NCI-H345 treated with DMSO at 0.1 percent for 48 hours (cell line): Measurements from ENCODE around the gene CERS1.

Experiments used
- DNase-seq: peaks from one replicate; lab custom pipeline; 2025; ENCODE audit not compliant: unreplicated experiment; lab: John Stamatoyannopoulos, UW

Gene CERS1

DNA sequence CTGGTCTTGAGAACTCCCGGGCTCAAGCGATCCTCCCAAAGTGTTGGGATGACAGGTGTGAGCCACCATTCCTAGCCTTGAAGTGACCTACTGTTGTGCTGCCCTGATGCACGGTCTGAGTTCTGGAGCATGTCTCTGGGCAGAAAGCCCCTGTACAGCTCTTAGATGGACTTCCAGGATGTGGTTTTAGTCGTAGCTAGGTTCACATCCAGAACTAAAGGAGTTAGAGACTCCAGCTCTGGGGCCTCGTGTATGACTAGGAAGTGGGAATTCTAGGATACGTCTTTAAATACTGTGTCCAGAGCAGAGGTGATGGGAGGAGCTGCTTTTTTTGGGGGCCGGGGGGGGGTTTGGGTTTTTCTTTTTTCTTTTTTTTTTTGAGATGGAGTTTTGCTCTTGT, 52.0 kb downstream of the CERS1 start:
- DNase-seq: no peak

DNA sequence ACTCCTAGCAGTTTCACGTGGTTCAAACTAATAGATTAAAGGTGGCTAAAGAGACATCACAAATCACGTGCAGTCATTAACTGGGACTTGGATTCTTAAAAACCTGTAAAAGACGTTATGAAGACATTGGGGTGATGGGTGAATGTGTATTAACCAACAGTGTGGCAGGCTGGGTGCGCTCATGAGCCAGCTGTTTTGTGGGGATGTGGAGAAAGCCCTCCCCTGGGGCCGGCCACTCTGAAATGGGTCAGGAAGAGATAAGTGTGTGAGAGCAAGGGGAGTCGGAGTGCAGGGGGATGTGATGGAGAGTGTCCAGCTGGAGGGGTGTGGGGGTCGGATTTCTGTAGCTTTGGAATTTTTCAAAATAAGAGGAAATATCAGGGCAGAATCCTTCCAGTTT, 53.8 kb downstream of the CERS1 start:
- DNase-seq: no peak

DNA sequence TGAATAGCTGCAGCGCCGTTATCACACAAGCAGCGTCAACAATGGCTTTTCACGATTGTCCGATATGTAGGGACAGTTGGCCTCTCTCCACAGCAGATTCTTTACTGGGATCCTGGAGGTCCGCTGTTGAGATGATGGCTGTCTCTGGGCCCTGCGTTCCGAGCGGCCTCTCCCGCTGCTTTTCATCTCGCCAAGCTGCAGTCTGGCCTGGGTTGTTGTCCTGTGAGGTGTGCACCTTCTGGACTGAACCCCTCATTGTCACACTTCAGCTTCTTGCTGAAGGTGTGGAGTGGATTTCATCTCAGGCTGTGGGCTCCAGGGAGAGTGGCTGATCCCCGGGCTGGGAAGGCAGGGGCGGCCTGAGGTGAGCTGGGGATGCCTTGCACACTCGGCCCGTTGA, 54.6 kb downstream of the CERS1 start:
- DNase-seq: no peak

DNA sequence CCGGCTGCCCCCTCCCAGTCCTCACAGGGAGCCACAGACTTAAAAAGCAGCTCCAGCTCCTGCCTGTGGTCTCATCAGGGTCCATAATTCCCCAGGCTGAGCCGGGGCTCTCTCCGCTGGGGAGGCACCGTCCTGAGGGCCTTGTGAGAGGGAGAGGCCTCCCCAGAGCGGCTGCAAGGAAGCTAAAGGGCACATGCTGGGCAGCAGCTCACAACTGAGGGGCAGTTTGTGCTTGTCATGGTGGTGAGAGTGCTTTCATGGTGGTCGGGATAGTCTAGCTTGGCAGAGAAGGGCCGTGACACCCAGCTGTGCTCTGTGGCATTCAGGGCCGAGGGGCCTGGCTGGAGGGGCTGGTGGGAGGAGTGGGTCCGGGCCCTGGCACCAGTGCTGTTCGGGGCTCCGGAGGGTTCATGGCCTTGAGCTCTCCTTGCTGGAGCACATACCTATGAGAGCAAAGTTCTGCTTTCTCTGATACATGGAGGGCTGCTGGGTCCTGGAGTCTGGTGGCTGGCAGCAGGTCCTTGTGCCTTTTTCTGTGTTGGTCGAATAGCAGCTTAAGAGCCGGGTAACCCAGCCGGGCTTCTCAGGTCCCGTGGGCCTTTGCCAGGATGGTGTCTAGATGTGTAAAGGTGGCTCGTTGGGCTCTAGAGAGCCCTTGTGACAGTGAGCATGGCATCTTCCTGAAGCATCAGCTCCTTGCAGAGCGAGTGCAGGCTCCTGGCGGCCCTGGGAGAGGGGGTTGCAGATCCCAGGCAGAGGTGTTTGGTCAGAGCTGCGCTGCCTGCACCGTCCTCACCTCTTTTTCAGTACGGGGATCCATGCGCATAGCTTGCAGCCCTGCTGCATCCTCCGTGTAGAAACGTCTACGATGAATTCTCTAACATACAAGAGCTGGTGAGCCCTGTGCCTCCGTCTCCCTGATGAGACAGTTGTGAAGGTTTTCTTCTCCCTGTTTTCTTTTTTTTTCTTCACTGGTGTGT, 55.4 kb downstream of the CERS1 start:
- no peak for DNase-seq

DNA sequence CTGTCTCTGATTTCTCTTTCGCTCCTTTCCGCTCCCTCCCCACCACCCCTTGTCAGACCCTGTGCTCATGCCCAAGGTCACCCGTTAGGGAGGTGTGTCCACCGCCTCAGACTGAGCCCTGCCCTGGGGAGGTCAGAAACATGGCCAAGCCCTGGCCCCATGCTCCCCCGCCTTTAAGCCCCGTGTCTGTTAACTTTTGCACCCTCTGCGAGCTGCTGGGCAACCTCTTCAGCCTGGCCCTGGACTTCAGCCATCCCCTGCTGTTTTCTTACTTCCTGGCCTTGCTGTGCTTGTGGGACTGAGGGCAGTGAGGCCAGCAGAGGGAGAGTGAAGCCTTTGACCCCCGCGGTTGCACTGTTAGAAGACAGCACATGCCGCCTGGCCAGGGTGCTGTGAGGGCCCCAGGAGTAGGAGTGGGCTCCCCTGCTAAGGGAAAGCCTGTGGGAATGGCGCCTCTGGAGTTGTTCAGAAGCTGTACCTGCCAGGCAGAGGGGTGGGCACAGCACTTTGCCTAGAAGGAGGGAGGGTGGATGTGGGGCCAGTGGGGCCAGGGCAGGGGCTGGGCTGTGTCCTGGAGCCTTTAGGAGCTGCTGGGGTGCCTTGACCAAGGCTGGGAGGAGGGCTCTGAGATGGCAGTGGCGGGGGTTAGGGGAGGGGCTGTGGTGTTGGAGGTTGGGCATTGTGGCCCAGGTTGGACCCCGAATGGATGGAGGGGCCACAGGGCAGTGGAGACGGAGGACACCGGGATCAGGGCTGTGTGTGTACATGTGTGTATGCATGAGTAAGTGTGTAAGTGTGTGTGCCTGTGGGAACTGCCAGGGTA, 56.3 kb downstream of the CERS1 start:
- no peak for DNase-seq

DNA sequence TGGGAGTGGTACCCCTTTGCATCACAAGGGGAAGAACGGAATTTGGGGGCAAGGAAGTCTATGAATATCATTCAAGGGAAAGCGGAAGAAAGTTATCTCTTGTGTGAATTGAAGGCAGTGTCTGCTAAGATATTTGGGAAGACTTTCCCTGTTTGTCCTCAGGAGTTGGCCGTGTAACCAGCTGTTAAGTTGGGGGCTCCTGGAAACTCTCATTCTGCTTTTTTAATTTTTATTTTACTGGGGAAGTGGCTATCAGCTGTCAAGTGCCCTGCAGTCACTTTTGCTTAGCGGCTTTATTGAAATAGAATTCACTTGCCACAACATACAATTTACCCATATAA, 61.3 kb downstream of the CERS1 start:
- DNase-seq: no peak

DNA sequence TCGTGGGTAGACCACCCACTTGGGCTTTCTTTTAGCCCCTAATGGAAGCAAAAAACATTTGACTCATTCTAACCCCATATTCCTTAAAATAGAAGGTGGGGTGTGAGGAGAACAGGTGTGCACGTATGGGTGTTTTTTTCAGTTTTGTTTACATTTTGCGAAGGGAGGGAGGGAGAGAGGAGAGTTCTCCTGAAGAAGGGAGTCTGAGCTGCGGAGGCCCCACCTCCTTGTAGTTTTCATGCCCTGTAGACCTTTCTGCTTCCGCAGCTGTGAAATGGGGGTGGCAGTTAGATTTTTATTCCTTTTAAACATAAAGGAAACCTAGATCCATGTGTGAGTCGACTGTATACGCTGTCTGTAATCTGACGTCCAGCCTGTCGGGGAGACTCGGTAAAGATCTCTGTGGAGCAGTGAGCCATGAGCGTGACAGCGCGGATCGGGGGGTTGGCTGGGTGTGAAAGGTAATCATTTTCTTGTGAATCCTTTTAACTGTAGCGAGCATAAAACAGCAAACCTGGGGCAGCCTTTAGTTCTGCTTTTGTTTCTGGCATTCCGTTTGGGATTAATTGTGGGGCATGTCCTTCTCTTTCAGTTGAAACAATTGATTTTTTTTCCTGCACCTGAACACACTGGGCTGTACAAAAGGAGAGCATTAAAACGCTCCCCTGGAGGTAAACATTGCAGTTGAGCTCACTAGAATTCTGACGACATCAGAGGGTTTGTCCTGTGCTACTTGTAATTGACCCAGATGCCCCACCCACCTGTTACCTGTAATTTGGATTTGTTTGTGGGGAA, 61.9 kb downstream of the CERS1 start:
- peak; percentile 4 for DNase-seq

DNA sequence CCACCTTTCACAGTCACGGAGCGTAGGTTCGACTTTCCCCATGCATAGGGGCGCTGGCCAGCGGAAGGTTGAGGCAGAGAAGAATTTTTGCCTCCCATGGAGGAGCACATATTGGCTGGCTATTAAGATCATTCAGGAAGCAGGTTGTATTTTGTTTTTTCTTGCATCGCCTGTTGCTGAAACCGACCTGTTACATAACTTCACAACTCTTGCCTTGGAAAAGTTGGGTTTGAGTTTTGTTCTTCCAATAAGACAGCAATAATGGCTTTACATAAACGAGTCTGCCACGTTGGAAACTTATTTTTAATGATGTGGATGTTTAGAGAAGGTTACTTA, 62.8 kb downstream of the CERS1 start:
- no peak for DNase-seq

DNA sequence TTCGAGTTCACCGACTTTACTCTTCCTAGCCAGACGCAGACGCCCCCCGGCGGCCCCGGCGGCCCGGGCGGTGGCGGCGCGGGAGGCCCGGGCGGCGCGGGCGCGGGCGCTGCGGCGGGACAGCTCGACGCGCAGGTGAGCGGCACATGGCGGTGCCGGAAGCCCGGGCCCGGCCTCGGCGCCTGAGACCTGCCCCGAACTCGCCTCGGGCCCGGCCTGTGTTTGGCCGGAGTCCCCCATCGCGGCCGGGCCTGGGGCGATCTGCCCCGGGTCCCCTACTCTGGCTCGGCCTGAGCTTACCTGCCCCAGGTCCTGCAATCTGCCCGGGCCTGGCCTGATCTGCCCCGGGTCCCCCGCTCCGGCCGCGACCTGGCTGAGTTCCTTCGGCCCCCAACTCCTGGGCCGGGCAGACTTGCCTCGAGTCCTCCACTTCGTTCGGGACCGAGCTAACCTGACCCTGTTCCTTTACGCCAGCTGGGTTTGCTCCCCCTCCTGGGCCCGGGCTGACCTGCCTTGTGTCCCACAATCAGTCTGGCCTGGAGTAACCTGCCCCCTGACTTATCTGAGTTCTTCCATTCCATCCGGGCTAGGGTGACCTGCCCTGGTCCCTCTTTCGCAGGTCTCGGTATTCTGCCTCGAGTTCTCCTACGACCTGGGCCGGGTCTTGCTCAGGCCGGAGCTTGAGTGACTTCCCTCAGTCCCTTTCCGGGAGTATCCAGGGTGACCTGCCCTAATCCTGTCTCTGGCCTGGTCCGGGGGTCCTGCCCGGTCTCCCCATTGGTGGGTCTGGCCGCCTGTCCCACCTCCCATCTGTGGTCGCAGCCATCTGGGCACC, 63.4 kb downstream of the CERS1 start:
- DNase-seq: no peak

DNA sequence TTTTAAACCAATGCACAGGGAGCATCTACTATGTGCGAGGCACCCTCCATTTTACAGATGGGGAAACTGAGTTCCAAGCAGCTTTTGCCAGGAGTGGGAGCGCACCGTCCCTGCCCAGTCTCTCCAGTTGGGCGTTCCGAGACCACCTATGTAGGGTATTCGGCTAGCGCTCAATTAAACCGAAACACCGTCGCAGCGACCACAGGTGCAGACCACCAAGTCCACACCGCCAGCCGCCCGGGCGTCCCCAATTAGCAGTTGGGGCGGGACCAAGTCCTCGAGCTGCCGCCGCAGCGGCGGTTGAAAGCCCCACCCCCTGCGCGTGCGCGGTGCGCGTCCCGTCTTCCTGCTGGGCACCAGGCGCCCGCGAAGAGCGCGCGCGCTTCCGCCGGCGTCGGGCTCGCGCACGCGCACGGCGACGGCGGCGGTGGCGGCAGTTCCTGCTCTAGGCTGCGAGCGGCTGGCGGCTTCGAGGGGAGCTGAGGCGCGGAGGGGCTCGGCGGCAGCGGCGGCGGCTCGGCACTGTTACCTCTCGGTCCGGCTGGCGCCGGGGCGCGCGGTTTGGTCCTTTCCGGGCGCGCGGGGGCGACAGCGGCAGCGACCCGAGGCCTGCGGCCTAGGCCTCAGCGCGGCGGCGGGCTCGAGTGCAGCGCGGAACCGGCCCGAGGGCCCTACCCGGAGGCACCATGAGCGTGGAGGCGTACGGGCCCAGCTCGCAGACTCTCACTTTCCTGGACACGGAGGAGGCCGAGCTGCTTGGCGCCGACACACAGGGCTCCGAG, 64.2 kb downstream of the CERS1 start, which contains the start of gene UPF1:
Gene UPF1, plus strand, starts transcription at position 436 of the 782 bp plus-strand sequence. Its CDS starts 251 bp downstream, at position 687.
- DNase-seq: peak; percentile 39

DNA sequence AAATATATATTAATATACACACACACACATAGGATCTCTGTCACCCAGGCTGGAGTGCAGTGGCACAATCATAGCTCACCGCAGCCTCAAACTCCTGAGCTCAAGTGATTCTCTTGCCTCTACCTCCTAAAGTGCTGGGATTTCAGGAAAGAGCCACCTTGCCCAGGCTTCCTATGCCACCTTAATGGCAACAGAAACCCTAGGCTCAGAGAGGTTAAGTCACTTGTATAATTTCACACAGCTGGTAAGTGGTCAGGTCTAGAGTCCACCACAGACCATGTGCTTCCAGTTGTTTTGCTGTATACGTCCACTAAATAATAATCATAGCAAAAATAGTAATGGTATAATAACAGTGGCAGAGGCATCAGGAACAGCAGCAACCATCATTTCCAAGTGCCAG, 65.5 kb downstream of the CERS1 start:
- no peak for DNase-seq

DNA sequence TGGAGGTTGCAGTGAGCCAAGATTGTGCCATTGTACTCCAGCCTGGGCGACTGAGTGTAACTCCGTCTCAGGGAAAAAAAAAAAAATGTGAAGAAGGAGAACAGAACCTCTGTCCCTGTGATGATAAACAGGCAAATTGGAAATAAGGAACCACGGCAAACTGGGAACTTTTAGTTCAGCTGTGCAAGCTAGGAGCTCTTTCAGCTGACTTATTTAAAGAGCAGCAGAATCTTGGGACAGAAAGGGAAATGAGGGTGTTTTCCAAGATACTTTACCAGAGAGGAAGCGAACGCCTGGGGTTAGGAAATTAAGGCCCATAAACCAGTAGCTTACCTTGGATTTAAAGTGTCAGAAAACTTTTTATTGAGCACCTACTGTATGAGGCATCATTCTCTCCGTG, 67.2 kb downstream of the CERS1 start:
- DNase-seq: no peak
